ENCODE data around the gene PGC.

DNA sequence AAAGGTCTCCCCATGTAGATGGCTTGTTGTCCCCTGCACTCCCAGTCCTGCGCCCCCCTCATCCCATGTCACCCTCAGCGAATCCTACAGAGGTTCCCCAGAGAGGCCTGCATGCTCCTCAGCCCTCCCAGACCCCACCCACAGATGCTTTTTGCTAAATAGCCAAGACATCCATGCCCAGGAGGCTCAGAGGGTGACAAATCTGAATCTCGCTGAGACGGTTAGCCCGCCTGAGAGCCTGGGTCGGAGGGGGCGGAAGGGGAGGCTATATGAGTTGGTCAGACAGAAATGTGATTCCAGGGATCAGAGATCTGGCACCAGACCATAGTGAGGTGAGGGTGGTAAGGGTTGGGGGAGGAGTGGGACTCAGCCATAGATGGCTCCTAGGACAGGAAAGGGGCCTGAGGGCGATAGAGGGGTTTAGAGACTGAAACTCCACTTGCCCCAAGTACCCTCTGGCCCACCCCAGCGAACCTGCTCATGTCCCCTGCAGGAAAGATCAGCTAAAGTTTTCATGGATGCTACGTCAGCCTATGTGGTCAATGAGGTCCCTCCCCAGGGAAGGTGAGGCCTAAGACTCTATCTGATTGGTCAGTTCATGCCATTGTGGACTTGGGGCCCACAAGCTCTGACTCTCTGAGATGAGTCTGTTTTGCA is 45.0 kb downstream of the PGC start:
- TF ChIP-seq, protein P1, sequence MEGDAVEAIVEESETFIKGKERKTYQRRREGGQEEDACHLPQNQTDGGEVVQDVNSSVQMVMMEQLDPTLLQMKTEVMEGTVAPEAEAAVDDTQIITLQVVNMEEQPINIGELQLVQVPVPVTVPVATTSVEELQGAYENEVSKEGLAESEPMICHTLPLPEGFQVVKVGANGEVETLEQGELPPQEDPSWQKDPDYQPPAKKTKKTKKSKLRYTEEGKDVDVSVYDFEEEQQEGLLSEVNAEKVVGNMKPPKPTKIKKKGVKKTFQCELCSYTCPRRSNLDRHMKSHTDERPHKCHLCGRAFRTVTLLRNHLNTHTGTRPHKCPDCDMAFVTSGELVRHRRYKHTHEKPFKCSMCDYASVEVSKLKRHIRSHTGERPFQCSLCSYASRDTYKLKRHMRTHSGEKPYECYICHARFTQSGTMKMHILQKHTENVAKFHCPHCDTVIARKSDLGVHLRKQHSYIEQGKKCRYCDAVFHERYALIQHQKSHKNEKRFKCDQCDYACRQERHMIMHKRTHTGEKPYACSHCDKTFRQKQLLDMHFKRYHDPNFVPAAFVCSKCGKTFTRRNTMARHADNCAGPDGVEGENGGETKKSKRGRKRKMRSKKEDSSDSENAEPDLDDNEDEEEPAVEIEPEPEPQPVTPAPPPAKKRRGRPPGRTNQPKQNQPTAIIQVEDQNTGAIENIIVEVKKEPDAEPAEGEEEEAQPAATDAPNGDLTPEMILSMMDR (IDR thresholded peaks at IDR 0.05) = no peak
- no peak for TF ChIP-seq POLR2A (IDR thresholded peaks at IDR 0.05)
- TF ChIP-seq POLR2AphosphoS5 (IDR thresholded peaks at IDR 0.05) = no peak
